NCI-H1694 (cell line): Measurements from ENCODE around the gene MAB21L3.

Source experiments
- DNase-seq: peaks from one replicate; lab custom pipeline; 2025; lab: John Stamatoyannopoulos, UW

MAB21L3 gene

DNA sequence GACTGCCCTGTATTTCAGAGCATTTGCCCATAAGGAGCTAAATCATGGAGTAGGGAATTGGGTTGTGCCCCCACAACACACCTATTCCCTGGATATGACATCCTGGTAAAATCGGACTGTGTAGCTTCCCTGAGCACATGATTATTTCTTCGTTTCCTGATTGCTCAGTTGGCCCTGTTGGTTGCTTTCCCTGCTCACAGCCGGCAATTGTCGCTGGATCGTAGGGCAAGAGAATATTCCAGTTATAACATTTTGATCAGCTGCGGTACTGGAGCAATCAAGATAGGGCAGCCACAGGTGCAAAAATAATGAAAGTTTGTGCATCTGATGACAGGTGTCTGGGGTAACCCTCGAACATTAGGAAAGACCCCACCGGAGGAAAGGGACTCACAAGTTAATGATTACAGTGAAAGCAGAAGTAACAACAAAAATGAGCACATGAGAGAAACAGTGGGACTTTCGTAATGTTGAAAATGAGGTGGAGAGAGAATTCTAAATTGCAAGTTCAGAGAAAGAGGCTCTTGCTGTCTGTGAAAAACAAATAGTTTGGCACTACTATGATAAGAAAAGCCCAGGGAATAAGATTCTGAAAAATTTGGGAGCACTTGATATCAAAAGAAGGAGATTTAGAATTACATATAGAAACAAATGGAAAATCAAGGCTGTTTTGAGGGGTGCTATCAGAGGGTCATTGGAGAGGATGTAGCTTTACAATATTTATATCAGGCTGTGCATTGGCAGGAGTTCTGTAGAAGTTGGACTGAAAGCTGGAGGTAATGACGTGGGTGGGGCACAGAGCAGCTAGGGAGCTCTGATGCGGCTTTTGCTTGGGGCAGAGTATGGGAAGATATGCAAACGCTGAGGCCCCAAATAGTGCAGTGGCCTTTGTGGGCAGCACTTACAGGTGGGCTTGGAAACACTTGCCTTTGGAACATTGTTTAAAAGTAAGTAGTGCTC is at the start of gene MAB21L3:
MAB21L3 (plus strand) TSS at position 833 of the 957 bp plus-strand sequence. CDS start 1,217 bp downstream, outside the sequence.
- no peak for DNase-seq

DNA sequence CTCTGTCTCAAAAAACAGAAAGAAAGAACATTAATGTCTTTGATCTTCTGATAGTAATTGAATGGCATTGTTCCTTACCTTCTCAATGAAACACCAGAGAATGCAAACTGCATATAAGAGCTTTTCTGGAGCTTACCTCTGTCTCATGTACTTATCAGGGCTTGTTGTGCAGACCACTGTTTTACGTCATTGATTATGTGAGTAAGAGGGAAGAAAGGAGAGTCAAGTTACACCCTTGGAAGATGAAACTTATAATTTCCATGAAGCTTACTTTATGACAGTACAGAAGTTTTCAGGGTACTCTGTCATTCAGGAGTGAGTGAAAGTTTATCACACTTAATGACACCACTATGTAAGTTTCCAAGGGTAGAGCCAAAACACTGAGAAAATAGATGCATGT is 49.0 kb upstream of the MAB21L3 start:
- no peak for DNase-seq

DNA sequence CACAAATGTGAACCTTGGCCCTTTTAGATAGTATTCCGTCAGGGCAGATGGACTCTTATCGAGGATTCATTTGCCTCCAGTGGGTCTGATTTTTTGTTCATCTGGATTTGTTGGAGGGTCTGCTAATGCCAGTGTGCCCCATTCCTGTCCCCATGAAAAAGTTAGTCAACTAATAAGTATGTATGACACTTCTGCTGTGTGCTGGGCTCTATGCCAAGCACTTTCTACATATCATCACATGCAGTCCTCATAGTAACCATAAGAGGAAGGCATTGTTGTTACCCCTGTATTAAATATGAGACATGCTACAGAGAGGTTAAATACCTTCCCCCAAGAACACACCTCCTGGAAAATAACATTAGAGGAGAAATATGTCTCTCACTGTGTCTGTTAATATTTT is 46.6 kb upstream of the MAB21L3 start:
- no peak for DNase-seq

DNA sequence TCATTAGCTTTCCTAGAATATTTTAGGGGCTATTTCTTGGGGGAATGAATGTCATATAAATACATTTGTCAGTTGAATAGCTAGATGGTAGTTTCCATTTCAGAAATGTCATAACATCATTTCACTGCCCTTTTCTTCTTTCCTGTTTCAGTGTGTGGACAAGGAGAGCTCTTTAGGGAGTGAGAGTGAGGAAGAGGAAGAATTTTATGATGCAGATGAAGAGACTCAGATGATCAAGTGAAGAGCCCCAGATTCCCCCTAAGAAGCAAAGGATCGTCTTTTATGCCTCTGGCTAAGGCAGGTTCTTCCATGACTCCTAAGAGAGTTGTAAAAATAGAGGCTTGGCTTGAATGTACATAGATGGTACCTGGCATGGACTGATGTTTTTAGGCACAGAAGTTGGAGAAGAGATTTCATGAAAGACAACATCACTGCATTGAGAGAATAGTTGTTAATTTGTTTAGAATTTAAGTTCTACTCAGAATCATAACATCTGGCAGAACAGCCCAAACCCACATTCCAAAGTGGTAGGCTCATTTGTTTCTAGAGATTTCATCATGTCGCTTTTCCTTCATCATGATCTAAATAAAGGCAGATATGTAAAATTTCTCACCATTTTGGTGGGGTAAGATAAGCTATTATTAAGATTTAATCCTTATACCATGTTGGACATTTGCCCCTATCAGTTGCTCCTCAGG is 44.2 kb upstream of the MAB21L3 start:
- no peak for DNase-seq

DNA sequence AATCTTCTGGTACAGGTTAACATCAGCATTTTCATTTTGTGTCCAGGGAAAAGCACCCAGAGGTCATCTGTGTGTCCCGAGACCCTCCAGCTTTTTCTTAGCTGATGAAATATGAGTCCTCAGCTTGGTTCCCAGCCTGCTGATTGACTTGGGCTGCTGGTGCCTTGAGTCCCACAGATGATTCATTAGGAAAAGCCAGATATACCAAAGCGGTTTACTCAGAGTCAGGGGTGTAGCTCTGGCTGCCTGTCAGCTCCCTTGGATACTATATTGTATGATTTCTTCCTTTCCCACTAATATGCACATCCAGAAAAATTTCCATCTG is 43.7 kb upstream of the MAB21L3 start:
- DNase-seq = no peak

DNA sequence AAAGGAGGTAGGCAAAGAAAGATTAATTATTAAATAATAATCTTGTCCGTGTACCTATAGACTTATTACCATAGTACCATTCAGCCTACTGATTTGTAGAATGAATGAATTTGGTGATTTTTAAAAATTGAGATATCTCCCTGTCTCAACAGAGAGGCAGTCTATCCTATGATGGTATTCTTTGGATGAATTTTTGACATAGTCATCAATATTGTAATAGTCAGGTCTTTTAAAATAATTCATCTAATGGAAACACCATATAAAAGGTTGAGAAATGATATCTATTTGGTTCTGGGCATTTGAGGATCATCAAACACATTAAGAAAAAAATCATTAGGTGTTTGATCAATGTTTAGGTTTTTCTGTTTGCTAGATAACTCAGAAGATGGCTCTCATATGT is 35.6 kb upstream of the MAB21L3 start:
- no peak for DNase-seq

DNA sequence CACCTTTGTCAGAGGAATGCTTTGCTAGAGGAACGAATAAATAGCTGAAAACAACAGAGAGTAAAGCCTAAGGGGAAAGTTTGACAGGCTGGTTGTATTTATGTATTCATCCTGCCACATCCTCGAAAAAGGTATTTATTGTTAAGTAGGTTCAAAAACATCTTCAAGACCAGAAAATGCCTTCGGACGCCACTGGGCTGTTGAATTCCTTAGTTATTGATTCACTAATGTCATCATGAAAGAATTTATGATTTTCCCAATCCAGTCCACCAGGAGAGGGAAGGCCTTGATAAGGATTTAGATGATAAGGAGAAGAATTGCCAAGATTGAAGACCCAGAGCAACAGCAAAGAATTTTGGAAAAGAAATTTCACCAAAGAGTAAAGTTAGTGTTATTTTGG is 35.2 kb upstream of the MAB21L3 start:
- no peak for DNase-seq

DNA sequence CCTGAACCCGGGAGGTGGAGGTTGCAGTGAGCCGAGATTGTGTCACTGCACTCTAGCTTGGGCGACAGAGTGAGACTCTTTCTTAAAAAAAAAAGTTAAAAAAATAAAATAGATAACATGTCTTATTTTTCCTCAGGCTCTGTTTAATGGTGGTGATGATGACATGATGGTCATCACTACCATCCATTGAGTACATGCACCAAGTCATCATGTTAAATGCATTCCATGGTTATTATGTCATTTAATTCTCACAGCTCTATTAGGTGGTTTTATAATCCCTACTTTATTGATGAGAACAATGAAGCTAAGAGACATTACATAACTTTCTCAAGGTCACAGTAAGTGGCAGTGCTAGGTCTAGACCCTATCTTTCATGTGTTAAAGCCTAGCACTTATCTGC is 34.4 kb upstream of the MAB21L3 start:
- no peak for DNase-seq

DNA sequence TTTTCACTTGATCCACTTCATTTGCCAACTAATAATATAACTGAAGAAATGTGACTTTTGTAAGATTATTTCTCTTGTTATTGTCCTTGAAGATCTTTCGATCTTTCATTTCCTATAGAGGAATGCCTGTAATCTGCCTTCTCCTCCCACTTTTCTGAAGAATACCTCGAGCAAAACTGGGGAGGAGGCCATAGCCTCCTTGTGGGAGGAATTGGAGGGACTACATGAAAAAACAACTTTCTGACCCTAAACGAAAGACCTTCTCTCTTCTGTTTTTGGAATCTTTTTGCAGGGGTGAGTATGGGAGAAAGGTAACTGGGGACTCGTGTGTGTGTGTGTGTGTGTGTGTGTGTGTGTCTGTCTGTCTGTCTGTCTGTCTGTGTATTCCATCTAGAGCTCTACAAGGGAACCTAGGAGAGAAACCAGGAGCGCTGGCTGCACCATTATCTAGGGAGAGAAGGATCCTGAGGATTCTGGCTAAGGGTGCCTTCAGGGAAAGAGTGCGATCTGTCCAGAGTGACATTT is 32.4 kb upstream of the MAB21L3 start:
- no peak for DNase-seq

DNA sequence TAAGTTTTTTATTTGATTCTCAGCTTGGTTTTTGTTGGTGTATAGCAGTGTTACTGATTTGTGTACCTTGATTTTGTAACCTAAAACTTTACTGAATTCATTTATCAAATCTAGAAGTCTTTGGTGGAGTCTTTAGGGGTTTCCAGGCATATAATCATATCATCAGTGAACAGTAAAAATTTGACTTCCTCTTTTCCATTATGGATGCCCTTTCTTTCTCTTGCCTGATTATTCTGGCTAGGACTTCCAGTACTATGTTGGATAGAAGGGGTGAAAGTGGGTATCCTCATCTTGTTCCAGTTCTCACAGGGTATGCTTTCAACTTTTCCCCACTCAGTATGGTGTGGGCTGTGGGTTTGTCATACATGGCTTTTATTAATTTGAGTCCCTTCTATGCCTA is 23.6 kb upstream of the MAB21L3 start:
- no peak for DNase-seq

DNA sequence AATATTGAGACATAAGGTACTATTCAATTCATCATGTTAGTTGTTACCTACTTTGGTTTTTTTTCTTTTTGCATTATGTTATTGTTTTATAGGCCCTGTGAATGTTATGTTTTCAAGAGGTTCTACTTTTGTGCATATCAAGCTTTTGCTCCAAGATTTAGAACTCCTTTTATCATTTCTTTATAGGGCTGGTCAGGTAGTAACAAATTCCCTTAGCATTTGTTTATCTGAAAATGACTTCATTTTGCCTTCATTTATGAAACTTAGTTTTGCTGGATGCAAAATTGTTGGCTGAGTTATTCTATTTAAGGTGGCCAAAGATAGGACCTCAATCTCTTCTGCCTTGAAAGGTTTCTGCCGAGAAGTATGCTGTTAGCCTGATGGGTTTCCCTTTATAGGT is 21.3 kb upstream of the MAB21L3 start:
- no peak for DNase-seq

DNA sequence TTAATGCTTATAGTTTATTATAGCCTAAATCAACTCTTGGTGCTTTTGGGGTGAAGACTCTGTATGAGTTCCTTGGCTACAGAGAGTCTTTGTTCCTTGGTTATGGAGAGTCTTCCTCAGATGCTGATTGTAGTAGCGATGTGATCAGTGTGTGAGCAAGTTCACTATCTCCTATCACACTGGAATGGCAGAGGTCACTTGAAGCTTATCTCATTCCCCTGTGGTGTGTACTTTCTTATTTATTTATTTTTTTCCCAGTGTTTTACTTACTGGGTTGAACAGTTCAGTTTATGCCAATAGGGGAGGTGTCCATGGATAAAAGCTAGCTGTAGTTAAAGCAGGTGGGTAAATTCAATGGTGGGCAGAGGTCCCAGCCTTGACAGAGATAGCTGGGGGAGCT is 20.1 kb upstream of the MAB21L3 start:
- no peak for DNase-seq

DNA sequence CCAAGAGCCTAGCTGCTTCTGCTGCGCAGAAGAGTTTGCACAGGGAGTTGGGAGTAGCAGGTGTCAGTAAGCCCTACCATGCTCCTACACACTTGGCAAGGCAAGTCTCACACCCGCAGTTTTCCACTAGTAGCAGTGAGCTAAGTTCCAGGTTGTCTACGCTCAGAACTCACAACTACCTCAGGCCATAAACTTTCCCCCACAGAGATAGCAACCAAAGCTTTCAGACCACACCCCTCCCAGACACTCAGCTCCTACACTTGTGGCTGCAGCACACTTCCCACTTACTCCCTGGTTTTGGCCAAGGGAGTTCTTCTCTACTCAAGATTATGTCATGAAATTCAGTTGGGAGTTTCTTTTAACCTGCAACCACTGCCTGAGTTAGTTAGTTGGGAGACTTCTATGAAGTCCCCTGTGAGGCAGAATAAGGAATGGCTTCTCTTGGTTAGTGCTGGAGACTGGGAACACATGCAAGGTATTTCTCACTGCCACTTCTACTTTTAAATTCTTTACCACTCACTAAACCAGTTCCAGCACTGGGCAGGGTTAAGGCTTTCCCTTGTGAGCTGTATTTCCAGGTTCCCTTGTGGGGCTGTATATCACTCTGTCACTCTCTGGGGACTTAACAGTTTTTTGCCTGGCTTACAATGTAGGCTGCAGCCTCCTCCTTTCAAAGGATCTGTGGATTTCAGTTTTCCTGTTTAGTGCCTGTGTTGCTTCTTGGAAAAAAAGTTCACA is 18.3 kb upstream of the MAB21L3 start:
- no peak for DNase-seq

DNA sequence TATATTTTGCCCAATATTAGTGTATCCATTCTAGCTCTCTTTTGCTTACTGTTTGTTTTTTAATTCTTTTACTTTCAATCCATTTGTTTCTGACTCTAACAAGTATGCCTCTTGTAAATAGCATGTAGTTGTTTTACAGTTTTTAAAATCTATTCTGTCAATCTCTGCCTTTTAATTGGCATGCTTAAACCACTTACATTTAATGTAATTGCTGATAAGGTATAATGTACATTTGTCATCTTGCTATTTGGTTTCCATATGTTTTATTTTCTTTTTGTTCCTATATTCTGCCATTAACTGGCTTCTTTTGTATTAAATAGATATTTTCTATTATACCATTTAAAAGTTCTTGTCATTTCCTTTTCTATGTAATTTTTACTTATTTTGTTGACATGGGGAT is 16.2 kb upstream of the MAB21L3 start:
- DNase-seq = no peak

DNA sequence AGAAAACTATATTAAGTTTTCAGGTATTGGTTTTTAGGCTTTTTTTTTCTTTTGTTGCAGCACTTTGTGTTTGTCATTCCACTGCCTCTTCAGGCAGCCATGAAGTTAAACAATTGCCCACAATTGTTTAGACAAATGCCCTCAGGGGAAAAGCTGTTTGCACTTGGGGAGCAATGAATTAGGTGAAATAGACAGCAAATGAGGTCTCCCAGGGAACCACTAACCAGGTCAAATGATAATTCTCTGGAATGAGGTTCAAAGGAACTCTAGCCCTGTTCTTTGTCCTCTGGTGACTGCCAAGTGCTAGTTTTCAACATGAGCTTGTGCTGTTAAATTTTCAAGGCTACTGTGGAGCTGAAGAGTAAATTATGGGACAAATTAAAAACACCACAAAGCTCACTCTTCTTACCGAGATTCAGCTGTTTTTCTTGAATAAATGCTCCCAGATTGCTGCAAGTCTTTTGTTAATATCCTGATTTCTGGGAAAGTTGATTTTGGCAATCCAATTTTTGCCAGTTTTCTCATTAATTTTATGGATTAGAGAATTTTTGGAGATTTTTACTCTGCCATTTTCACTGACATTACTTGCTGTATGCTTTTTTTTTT is 15.1 kb upstream of the MAB21L3 start:
- no peak for DNase-seq

DNA sequence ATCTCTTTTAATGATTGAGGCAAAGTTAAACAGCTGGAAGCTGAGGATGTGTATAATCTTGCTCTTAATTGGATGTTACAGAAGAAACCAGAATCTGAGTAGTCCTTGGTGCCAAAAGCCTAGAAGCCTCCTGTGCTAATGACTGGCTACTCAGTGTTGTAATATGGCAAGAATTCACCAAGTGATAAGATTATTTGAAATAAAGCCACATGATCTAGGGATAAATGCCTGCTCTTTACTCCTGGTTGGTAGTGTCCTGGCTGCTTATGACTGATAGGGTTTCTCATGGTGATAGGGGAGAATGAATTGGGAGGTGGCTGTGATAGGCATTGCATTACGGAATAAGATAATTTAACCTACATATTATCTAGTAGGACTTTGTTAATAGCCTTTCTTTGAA is 13.6 kb upstream of the MAB21L3 start:
- DNase-seq = no peak

DNA sequence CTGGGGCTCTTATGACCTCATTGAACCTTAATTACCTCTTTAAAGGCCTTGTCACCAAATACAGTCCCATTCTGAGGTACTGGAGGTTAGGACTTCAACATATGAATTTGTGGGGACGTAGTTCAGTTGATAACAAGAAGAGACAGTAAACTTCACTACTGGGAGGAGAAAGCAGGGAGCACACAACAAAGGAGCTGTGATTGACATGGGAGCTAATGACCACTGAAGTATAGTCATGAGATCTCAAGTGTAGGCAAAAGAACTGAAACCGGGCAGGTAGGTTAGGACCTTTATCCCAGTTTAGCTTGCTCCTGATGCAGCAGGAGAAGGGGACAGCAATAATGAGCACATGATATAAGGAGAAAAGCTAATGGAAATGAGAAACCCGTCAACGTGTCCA is 11.8 kb upstream of the MAB21L3 start:
- no peak for DNase-seq

DNA sequence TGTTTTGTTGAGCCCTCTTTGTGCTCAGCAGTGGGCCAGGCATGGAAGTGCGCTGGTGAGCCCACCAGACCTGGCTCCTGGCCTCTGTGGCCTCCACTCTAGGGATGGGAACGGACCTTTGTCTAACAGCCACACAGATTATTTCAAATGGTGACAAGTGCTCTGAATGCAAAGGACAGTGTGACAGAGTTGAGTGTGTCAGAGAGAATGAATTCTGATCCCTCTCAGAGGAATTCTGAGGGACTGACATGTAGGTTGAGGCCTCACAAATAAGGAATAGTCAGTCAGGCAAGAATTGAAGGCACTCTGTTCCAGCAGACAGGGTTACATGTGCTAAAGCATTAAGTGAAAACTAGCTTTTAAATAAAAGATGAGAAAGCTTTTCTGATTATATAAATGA is 11.3 kb upstream of the MAB21L3 start:
- no peak for DNase-seq

DNA sequence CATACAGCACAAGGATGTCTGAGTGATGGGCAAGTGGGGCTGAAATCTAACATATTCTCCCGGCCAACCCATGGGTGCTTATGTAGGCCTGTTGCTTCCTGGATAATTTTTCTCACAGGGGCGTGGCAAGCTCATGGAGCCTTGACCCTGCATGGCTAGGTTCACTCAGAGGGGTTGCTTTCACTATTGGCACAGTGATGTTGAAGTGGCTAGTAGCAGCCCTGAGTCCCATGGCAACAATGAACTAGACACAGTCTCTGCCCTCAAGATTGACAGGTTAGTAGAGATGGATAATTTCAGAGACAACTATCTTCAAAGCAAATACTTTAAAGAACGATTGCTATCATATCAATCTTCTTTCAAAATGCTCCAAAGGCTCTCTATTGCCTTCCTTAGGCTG is 6.5 kb upstream of the MAB21L3 start:
- DNase-seq = no peak

DNA sequence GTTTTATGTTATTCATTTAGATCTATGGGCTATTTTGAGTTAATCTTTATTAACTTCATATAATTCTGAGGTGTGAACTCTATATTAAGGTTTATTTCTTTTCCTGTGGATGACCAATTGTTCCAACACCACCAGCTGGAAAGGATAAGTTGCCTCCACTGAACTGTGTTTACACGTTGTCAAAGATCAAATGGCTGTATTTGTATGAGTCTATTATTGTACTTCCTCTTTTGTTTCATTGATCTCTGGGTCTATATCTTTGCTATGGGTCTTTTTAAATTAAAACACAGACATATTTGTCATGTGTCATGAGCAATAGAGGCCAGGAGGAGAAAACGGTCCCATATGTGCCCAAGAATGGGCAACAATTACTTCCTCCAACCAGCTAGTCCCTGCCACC is 5.2 kb upstream of the MAB21L3 start:
- DNase-seq = no peak

DNA sequence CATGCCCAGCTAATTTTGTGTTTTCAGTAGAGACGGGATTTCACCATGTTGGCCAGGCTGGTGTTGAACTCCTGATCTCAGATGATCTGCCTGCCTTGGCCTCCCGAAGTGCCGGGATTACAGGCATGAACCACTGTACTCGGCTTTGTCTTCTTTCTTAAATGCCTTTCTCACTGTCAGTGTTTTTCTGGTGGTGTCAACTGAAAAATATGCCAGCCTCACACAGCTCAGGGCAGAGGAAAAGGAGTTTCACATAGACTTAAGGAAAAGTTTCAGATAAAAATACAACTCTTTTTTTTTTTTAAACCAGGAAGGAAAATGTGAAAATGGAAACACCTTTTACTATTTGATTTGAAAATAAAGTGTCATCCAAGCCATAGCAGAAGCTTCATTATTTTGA is 4.6 kb upstream of the MAB21L3 start:
- DNase-seq = no peak

DNA sequence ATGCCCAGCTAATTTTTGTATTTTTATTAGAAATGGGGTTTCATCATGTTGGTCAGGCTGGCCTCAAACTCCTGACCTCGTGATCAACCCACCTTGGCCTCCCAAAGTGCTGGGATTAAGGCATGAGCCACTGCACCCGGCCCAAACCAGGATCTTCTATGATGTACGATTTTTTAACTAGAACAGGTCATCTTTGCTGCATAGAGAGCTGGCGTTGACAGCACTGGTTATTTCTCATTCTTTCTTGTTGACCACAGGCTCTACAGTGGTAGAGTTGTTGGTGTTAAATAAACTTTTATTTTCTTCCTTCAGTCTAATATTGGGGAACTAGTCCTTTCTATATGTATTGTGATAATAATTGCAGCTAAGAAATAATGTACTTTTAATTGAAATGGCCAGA is 3.8 kb upstream of the MAB21L3 start:
- DNase-seq = no peak
